ENCODE measurements around the gene UBALD1.

DNA sequence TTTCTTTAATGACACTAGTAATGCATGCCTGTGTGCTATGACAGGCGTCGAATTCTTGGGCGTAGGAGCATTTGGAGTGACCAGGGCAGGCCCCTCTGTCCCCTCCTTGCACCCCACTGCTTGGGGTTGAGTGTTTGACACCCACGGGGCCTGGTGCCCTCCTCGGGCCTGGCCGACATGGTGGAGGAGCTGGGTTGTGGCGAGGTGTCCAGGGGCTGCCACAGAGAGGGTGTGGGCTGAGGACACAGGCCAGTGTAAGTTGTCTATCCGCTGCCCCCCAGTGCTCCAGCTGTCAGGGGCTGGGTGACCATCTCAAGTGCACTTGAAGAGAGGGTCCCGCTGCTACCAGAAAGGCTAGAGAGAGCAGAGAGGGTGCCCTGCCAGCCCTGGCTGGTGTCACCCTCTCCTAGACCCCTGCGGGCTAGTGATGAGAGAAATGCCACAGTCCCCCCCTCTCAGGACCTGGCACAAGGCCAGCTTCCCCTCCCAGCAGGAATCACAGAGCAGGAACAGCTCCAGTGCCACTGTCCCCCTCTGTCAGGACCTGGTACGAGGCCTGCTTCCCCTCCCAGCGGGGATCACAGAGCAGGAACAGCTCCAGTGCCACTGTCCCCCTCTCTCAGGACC lies 40.4 kb upstream of the UBALD1 start:
- TF ChIP-seq, protein P1, sequence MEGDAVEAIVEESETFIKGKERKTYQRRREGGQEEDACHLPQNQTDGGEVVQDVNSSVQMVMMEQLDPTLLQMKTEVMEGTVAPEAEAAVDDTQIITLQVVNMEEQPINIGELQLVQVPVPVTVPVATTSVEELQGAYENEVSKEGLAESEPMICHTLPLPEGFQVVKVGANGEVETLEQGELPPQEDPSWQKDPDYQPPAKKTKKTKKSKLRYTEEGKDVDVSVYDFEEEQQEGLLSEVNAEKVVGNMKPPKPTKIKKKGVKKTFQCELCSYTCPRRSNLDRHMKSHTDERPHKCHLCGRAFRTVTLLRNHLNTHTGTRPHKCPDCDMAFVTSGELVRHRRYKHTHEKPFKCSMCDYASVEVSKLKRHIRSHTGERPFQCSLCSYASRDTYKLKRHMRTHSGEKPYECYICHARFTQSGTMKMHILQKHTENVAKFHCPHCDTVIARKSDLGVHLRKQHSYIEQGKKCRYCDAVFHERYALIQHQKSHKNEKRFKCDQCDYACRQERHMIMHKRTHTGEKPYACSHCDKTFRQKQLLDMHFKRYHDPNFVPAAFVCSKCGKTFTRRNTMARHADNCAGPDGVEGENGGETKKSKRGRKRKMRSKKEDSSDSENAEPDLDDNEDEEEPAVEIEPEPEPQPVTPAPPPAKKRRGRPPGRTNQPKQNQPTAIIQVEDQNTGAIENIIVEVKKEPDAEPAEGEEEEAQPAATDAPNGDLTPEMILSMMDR (IDR thresholded peaks at IDR 0.05), result no peak
- no peak for TF ChIP-seq POLR2A (IDR thresholded peaks at IDR 0.05)
